EH (cell line): ENCODE measurements around the gene DNAJB6.
A peak's percentile ranks its signal among the peaks of the same experiment; 100 is the strongest.

Experiments
- DNase-seq: peaks from one replicate; pipeline ENCODE4 v3.0.0-alpha.2; 2015; ENCODE audit warnings: low read depth

The DNAJB6 gene

GRCh38 chr7:157336383-157337315 lies at the start of gene DNAJB6:
Gene DNAJB6, plus strand, starts transcription at chr7:157337004. Its CDS starts 21,569 bp downstream, at chr7:157358573.
- DNase-seq, result peak; percentile 93

- no peak for DNase-seq
Measured at GRCh38 chr7:157291404-157292080, 45.3 kb upstream of the DNAJB6 start.

GRCh38 chr7:157292258-157292657 lies 44.5 kb upstream of the DNAJB6 start:
- DNase-seq, result no peak

- no peak for DNase-seq
Measured at GRCh38 chr7:157292770-157293412, 43.9 kb upstream of the DNAJB6 start.

GRCh38 chr7:157293413-157293788 lies 43.4 kb upstream of the DNAJB6 start:
- DNase-seq, result no peak

GRCh38 chr7:157294773-157295172 lies 42.0 kb upstream of the DNAJB6 start:
- no peak for DNase-seq

GRCh38 chr7:157295338-157295737 lies 41.5 kb upstream of the DNAJB6 start:
- DNase-seq, result no peak

GRCh38 chr7:157297185-157297584 lies 39.6 kb upstream of the DNAJB6 start:
- DNase-seq, result no peak

- no peak for DNase-seq
Measured at GRCh38 chr7:157299317-157299612, 37.5 kb upstream of the DNAJB6 start.

- peak; percentile 21 for DNase-seq
Measured at GRCh38 chr7:157299613-157300368, 37.0 kb upstream of the DNAJB6 start.

- DNase-seq, result no peak
Measured at GRCh38 chr7:157300369-157300825, 36.4 kb upstream of the DNAJB6 start.

- no peak for DNase-seq
Measured at GRCh38 chr7:157301610-157302120, 35.1 kb upstream of the DNAJB6 start.

GRCh38 chr7:157306846-157307838 lies 29.7 kb upstream of the DNAJB6 start:
- DNase-seq, result no peak

GRCh38 chr7:157309988-157310668 lies 26.7 kb upstream of the DNAJB6 start:
- peak; percentile 98 for DNase-seq

GRCh38 chr7:157310676-157311185 lies 26.1 kb upstream of the DNAJB6 start:
- peak; percentile 39 for DNase-seq

GRCh38 chr7:157312941-157313340 lies 23.9 kb upstream of the DNAJB6 start:
- DNase-seq, result no peak

GRCh38 chr7:157313645-157314044 lies 23.2 kb upstream of the DNAJB6 start:
- DNase-seq, result no peak

GRCh38 chr7:157318015-157318706 lies 18.6 kb upstream of the DNAJB6 start:
- peak; percentile 70 for DNase-seq

GRCh38 chr7:157320608-157320980 lies 16.2 kb upstream of the DNAJB6 start:
- no peak for DNase-seq
